Endothelial cell (in vitro differentiated cells): Measurements from ENCODE around the gene ARHGAP1. TPM values are rescaled to one million over a fixed set of nuclear protein-coding genes. Genes with fewer than 3 reads are reported as not detected.

ENCODE experiments used
- DNase-seq: peaks from one replicate; pipeline ENCODE4 v3.0.0; 2021; ENCODE audit warnings: low spot score
- H3K27ac Mint-ChIP-seq: one replicate; pipeline ENCODE4 v1.8.0; 2021; ENCODE audit warnings: mixed read lengths, inconsistent platforms; ENCODE audit not compliant: unreplicated experiment
- H3K27me3 Mint-ChIP-seq: one replicate; pipeline ENCODE4 v1.8.0; 2021; ENCODE audit warnings: mild to moderate bottlenecking, moderate library complexity, mixed read lengths, inconsistent platforms; ENCODE audit not compliant: unreplicated experiment
- H3K36me3 Mint-ChIP-seq: one replicate; pipeline ENCODE4 v1.8.0; 2021; ENCODE audit warnings: mild to moderate bottlenecking, low read depth, mixed read lengths, inconsistent platforms; ENCODE audit not compliant: unreplicated experiment
- H3K4me1 Mint-ChIP-seq: one replicate; pipeline ENCODE4 v1.8.0; 2021; ENCODE audit warnings: mild to moderate bottlenecking, mixed read lengths, inconsistent platforms; ENCODE audit not compliant: unreplicated experiment
- H3K4me3 Mint-ChIP-seq: one replicate; pipeline ENCODE4 v1.8.0; 2021; ENCODE audit warnings: mild to moderate bottlenecking, mixed read lengths, inconsistent platforms; ENCODE audit not compliant: unreplicated experiment
- H3K9me3 Mint-ChIP-seq: one replicate; pipeline ENCODE4 v1.8.0; 2021; ENCODE audit warnings: mixed read lengths, inconsistent platforms; ENCODE audit not compliant: unreplicated experiment
- CTCF ChIP-seq: fragments of 200-600 bp; sonication (generic); IDR thresholded peaks from one replicate; pipeline ENCODE4 v1.5.0; 2021; ENCODE audit warnings: antibody characterized with exemption; ENCODE audit not compliant: unreplicated experiment
- total RNA-seq: library from RNA; stranded (reverse); fragmentation: NEBNext Ultra II Directional; extraction: Animal tissue kit (Norgen Biotek cat#: 25700); gene quantifications from one replicate; pipeline ENCODE4 v1.2.1, GENCODE V29; 2021; ENCODE audit not compliant: unreplicated experiment

Gene ARHGAP1
- total RNA-seq, 1 donor from 2014 or later: 69.5 TPM

DNA sequence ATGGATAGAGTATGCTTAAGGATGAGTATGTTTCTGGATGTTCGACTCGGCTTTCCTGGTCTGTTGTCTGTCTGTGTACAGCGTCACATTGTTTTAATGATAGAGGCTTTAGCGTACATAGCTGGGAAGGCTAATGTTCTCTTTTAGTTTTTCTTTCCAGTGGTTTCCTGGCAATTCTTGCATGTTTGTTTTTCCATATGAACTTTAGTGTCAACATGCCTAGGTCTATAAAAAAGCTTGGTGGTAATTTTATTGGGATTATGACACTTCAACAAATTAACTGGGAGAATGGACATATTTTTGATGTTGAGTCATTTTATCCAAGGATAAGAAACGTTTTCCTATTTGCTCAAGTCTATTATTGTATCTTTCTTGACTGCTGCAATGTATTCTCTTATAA is 36.2 kb upstream of the ARHGAP1 start:
- no peak for TF ChIP-seq CTCF
- DNase-seq: no peak
- Mint-ChIP-seq H3K27me3 (peaks cover 2% of the 10 kb centered on the region), H3K9me3 (no peaks in the 10 kb centered on the region), H3K36me3 (peaks cover 18% of the 10 kb centered on the region), H3K27ac (no peak overlapping the region), H3K4me1 (no peaks in the 10 kb centered on the region), H3K4me3 (no peak overlapping the region)

DNA sequence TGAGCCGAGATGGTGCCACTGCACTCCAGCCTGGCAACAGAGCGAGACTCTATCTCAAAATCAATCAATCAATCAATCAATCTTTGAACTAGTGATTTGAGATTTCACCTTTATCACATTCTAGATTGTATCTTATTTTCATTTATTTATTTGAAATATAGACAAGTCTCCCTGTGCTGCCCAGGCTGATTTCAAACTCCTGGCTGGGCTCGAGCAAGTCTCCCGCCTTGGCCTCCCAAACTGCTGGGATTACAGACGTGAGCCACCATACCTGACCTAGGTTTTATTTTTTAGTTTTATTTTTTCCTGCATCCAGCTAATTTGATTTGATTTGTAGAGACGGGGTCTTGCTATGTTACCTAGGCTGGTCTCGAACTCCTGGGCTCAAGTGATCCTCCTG is 35.7 kb upstream of the ARHGAP1 start:
- no peaks in the 10 kb centered on the region for H3K9me3 Mint-ChIP-seq
- peaks cover 2% of the 10 kb centered on the region for H3K27me3 Mint-ChIP-seq

GRCh38 chr11:46733234-46733633 is 32.8 kb upstream of the ARHGAP1 start:
- H3K4me3 Mint-ChIP-seq: no peak overlapping the region
- no peaks in the 10 kb centered on the region for H3K9me3 Mint-ChIP-seq
- no peak for DNase-seq
- TF ChIP-seq CTCF: no peak
- H3K4me1 Mint-ChIP-seq: no peaks in the 10 kb centered on the region
- H3K27me3 Mint-ChIP-seq: peaks cover 2% of the 10 kb centered on the region
- H3K27ac Mint-ChIP-seq: no peak overlapping the region
- H3K36me3 Mint-ChIP-seq: peaks cover 3% of the 10 kb centered on the region

More for the DNA sequence above, 35.7 kb upstream of the ARHGAP1 start:
- Mint-ChIP-seq H3K36me3 (peaks cover 14% of the 10 kb centered on the region), H3K27ac (no peak overlapping the region), H3K4me1 (no peaks in the 10 kb centered on the region), H3K4me3 (no peak overlapping the region)
- TF ChIP-seq CTCF: no peak
- no peak for DNase-seq

DNA sequence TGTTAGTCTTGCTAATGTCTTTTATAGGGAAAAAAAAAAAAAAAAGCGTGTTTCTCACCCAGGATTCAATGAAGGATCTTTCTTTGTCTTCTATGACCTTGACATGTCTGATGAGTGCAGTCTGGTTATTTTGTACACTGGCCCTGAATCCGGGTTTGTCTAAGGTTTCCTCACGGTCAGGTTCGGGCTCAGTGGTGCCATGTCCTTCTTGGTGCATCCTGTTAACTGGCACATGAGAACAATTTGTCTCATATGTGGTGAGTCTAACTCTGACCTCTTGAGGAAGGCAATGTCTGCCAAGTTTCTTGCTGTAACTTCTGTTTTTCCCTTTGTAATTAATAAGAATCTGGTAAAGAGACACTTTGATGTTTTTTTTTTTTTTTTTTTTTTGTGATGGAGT is 31.1 kb upstream of the ARHGAP1 start:
- no peak overlapping the region for H3K27ac Mint-ChIP-seq
- H3K9me3 Mint-ChIP-seq: no peaks in the 10 kb centered on the region
- H3K4me1 Mint-ChIP-seq: no peaks in the 10 kb centered on the region
- no peak overlapping the region for H3K4me3 Mint-ChIP-seq
- DNase-seq: no peak
- H3K36me3 Mint-ChIP-seq: peaks cover 3% of the 10 kb centered on the region
- TF ChIP-seq CTCF: no peak
- H3K27me3 Mint-ChIP-seq: peaks cover 1% of the 10 kb centered on the region

DNA sequence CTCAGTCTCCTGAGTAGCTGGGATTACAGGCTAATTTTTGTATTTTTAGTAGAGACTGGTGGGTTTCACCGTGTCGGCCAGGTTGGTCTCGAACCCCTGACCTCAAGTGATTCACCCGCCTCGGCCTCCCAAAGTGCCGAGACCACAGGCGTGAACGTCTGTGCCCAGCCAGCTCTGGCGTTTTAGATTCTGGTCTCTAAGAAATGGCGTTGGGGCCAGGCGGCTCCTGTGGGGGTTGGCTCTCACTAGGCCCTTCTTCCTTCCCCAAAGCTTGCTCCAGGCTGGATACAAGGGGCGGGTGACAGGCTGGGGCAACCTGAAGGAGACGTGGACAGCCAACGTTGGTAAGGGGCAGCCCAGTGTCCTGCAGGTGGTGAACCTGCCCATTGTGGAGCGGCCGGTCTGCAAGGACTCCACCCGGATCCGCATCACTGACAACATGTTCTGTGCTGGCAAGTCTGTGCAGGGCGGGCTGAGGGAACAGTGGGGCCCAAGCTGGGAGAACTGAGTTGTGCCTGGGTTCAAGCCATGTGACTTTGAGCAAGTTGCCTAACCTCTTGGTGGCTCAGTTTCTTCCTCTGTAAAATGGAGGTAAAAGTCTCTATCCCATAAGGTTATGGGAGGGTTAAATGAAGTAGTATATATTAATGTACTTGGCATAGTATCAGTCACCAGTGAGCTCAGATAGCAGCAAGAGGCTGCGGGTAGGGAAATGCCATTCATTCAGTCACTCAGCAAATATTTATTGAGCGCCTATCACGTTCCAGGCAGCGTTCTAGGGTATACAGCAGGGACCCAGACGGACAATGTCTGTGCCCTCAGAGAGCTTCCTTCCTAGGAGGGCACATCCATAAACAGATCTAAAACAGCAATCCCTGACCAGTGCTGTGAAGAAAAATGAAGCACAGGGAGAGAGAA is 28.9 kb upstream of the ARHGAP1 start:
- DNase-seq: no peak
- Mint-ChIP-seq H3K27ac (no peak overlapping the region), H3K4me3 (no peak overlapping the region), H3K4me1 (no peaks in the 10 kb centered on the region), H3K9me3 (no peaks in the 10 kb centered on the region), H3K36me3 (peaks cover 3% of the 10 kb centered on the region), H3K27me3 (peaks cover 1% of the 10 kb centered on the region)
- no peak for TF ChIP-seq CTCF
